OCI-LY1 (cell line): ENCODE results near the gene BCAN.

Experiments used
- H2AFZ ChIP-seq: fragments of 200-600 bp; sonication (generic), shearing (Covaris generic); 2 replicates; pipeline ENCODE4 v1.6.0; 2014; ENCODE audit warnings: antibody characterized with exemption, mild to moderate bottlenecking, low read length
- H3F3A ChIP-seq: fragments of 200-600 bp; sonication (generic), shearing (Covaris generic); 2 replicates; pipeline ENCODE4 v1.6.0; 2014; ENCODE audit warnings: mild to moderate bottlenecking, antibody characterized with exemption, low read length, moderate library complexity; ENCODE audit not compliant: insufficient read depth
- H3K27ac ChIP-seq: fragments of 200-600 bp; sonication (generic); 2 replicates; pipeline ENCODE4 v1.5.1; 2014; ENCODE audit warnings: low read length, mixed run types, mild to moderate bottlenecking, low read depth; ENCODE audit not compliant: poor library complexity, severe bottlenecking
- H3K27me3 ChIP-seq: fragments of 200-600 bp; sonication (generic); 2 replicates; pipeline ENCODE4 v1.6.0; 2014; ENCODE audit warnings: antibody characterized with exemption, mild to moderate bottlenecking, low read length, moderate library complexity; ENCODE audit not compliant: insufficient read depth
- H3K36me3 ChIP-seq: fragments of 200-600 bp; sonication (generic); 2 replicates; pipeline ENCODE4 v1.6.1; 2014; ENCODE audit warnings: mild to moderate bottlenecking, antibody characterized with exemption, low read length, moderate library complexity, mixed read lengths; ENCODE audit not compliant: insufficient read depth
- H3K4me1 ChIP-seq: fragments of 200-600 bp; sonication (generic); 2 replicates; pipeline ENCODE4 v1.5.1; 2014; ENCODE audit warnings: mild to moderate bottlenecking, low read length, moderate library complexity; ENCODE audit not compliant: insufficient read depth, severe bottlenecking
- H3K4me2 ChIP-seq: fragments of 200-600 bp; sonication (generic), shearing (Covaris generic); 2 replicates; pipeline ENCODE4 v1.6.1; 2014; ENCODE audit warnings: low read length
- H3K4me3 ChIP-seq: fragments of 200-600 bp; sonication (generic); 2 replicates; pipeline ENCODE4 v1.5.1; 2014; ENCODE audit warnings: low read length, low read depth, mild to moderate bottlenecking, mixed read lengths; ENCODE audit not compliant: poor library complexity, severe bottlenecking
- H3K79me2 ChIP-seq: fragments of 200-600 bp; shearing (Covaris generic); 2 replicates; pipeline ENCODE4 v1.6.1; 2016; ENCODE audit warnings: mixed run types, low read length, mixed read lengths; ENCODE audit not compliant: insufficient read depth
- H3K9ac ChIP-seq: fragments of 200-600 bp; sonication (generic), shearing (Covaris generic); 2 replicates; pipeline ENCODE4 v1.6.1; 2014; ENCODE audit warnings: mild to moderate bottlenecking, low read length, mixed read lengths
- H3K9me2 ChIP-seq: fragments of 200-600 bp; sonication (generic), shearing (Covaris generic); 2 replicates; pipeline ENCODE4 v1.6.1; 2014; ENCODE audit warnings: low read depth, mild to moderate bottlenecking, low read length, mixed read lengths
- H3K9me3 ChIP-seq: fragments of 200-600 bp; shearing (Covaris generic); 2 replicates; pipeline ENCODE4 v1.6.1; 2014; ENCODE audit warnings: low read length, mixed read lengths
- H4K20me1 ChIP-seq: fragments of 200-600 bp; sonication (generic), shearing (Covaris generic); 2 replicates; pipeline ENCODE4 v1.6.0; 2016; ENCODE audit warnings: mild to moderate bottlenecking, low read length; ENCODE audit not compliant: insufficient read depth
- EZH2 ChIP-seq: fragments of 200-600 bp; sonication (generic), shearing (Covaris generic); IDR thresholded peaks from 2 replicates; pipeline ENCODE4 v1.8.0; 2017; ENCODE audit warnings: borderline replicate concordance, mixed run types, mild to moderate bottlenecking, antibody characterized with exemption, low read length, moderate library complexity, mixed read lengths
- TF ChIP-seq, protein P1 (sequence below): fragments of 200-600 bp; sonication (generic), shearing (Covaris generic); IDR thresholded peaks from 2 replicates; pipeline ENCODE4 v1.5.1; 2017; ENCODE audit warnings: mild to moderate bottlenecking, antibody characterized with exemption, low read length, moderate library complexity, mixed read lengths

BCAN gene

DNA sequence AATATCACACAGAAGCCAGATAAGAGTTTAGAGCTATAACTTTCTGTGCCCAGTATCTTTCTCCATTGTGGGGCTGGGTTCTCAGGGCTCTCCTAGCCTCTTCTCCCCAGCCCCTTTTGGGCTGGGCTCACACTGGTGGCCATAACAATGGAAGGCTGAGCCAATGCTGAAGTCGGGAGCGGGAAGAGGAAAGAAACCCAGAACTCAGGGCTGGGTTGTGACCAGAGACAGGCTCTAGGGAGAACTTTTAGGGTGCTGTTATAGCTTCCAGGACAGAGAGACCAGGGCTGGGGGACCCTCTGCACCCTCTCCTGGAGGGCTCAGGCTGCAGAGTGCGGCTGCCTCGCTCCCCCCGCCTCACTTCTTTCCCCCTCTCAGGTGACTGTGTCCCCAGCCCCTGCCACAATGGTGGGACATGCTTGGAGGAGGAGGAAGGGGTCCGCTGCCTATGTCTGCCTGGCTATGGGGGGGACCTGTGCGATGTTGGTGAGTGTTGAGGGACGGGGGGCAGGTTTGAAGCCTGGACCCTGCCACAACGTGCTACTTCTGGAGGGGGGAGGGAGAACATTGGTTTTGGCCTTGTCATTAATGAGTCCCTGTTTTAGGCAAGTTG, 14.1 kb downstream of the BCAN start:
- no peaks in the 10 kb centered on the region for H3K9me2 ChIP-seq
- H3K4me3 ChIP-seq: no peak overlapping the region
- H3K4me2 ChIP-seq: no peak overlapping the region
- peaks cover 6% of the 10 kb centered on the region for H3K27me3 ChIP-seq
- no peaks in the 10 kb centered on the region for H3K36me3 ChIP-seq
- H3F3A ChIP-seq: no peaks in the 10 kb centered on the region
- H2AFZ ChIP-seq: no peak overlapping the region
- TF ChIP-seq, protein P1, sequence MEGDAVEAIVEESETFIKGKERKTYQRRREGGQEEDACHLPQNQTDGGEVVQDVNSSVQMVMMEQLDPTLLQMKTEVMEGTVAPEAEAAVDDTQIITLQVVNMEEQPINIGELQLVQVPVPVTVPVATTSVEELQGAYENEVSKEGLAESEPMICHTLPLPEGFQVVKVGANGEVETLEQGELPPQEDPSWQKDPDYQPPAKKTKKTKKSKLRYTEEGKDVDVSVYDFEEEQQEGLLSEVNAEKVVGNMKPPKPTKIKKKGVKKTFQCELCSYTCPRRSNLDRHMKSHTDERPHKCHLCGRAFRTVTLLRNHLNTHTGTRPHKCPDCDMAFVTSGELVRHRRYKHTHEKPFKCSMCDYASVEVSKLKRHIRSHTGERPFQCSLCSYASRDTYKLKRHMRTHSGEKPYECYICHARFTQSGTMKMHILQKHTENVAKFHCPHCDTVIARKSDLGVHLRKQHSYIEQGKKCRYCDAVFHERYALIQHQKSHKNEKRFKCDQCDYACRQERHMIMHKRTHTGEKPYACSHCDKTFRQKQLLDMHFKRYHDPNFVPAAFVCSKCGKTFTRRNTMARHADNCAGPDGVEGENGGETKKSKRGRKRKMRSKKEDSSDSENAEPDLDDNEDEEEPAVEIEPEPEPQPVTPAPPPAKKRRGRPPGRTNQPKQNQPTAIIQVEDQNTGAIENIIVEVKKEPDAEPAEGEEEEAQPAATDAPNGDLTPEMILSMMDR: no peak
- no peak for TF ChIP-seq EZH2
- no peaks in the 10 kb centered on the region for H4K20me1 ChIP-seq
- no peaks in the 10 kb centered on the region for H3K9me3 ChIP-seq
- no peak overlapping the region for H3K27ac ChIP-seq
- H3K4me1 ChIP-seq: peaks cover 11% of the 10 kb centered on the region
- H3K79me2 ChIP-seq: no peaks in the 10 kb centered on the region
- no peak overlapping the region for H3K9ac ChIP-seq

DNA sequence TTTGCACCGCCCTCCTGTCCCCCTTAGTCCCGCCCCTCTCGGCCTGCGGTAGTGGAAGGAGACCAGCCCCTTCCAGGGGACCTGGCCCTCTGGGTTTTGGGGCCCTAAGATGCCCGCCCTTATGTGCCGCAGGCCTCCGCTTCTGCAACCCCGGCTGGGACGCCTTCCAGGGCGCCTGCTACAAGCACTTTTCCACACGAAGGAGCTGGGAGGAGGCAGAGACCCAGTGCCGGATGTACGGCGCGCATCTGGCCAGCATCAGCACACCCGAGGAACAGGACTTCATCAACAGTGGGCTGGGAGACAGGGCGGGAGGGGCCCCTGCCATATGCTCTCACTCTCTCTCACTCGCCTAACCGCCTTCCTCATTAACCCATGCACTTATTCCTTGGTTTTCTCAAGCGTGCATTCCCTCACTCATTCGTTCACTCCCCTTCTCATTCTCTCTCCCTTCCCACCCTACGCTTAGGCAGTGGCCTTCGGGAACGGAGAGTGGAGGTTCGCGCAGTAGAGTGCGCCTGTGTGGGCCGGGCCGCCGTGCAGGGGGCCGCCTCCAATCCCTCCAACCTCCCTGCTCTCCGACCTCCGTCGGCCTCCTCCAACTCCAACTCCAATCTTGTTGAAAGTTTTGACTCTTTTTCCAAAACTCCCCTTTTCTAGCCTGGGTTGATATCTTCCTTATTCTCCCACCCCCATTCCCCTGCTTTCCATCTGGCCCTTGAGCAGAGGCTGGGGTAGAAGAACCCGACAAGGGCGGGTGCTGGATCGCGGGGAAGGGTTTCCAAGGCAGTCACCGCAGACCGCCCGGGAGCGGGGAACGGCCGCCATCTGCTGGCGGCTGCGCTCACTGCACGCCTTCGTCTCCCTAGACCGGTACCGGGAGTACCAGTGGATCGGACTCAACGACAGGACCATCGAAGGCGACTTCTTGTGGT, 15.2 kb downstream of the BCAN start:
- Histone ChIP-seq H3K4me1 (peaks cover 17% of the 10 kb centered on the region), H3K4me2 (no peak overlapping the region), H3K9ac (no peak overlapping the region), H3K36me3 (no peaks in the 10 kb centered on the region), H3K4me3 (no peak overlapping the region), H2AFZ (no peak overlapping the region), H3K27me3 (peaks cover 6% of the 10 kb centered on the region), H3F3A (no peaks in the 10 kb centered on the region), H3K79me2 (no peaks in the 10 kb centered on the region), H3K27ac (no peak overlapping the region), H3K9me2 (no peaks in the 10 kb centered on the region), H3K9me3 (no peaks in the 10 kb centered on the region), H4K20me1 (no peaks in the 10 kb centered on the region)
- TF ChIP-seq, protein P1: peak; percentile 84
- no peak for TF ChIP-seq EZH2

DNA sequence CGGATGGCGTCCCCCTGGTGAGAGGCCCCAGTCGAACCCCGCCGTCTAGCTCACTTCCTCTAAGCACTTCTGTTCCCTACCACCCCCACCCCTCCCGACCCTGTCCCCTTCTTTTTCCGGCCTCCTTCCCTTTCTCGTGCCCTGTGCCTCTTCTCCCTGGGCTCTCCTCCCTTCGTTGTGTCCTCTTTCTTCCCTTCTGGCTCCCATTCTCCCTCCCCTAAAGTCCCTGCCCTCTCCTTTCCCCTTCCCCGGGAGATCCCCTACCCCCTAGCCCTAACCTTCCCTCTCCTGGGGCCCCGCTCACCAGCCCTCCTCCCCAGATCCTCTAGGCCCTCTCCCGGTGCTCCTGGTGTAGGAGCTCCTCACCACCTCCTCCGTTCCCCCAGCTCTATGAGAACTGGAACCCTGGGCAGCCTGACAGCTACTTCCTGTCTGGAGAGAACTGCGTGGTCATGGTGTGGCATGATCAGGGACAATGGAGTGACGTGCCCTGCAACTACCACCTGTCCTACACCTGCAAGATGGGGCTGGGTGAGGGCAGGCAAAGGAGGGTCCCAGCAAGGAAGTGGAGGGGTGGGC, 15.9 kb downstream of the BCAN start:
- Histone ChIP-seq H3K4me2 (no peak overlapping the region), H3K9me2 (no peaks in the 10 kb centered on the region), H2AFZ (no peak overlapping the region), H3K36me3 (no peaks in the 10 kb centered on the region), H3K9me3 (no peaks in the 10 kb centered on the region), H3K27me3 (peaks cover 6% of the 10 kb centered on the region), H4K20me1 (no peaks in the 10 kb centered on the region), H3F3A (no peaks in the 10 kb centered on the region), H3K9ac (no peak overlapping the region), H3K27ac (no peak overlapping the region), H3K79me2 (no peaks in the 10 kb centered on the region), H3K4me3 (no peak overlapping the region), H3K4me1 (peaks cover 17% of the 10 kb centered on the region)
- TF ChIP-seq EZH2: no peak
- TF ChIP-seq, protein P1: no peak
